ENCODE data around the gene CLDN6. TPM values are rescaled to one million over a fixed set of nuclear protein-coding genes. Genes with fewer than 3 reads are reported as not detected.
A peak's percentile ranks its signal among the peaks of the same experiment; 100 is the strongest.

The CLDN6 gene
- total and polyA plus RNA-seq, 8 donors, result 2.3 to 140 (median 113) TPM; not detected in 1

- TF ChIP-seq, protein P1, sequence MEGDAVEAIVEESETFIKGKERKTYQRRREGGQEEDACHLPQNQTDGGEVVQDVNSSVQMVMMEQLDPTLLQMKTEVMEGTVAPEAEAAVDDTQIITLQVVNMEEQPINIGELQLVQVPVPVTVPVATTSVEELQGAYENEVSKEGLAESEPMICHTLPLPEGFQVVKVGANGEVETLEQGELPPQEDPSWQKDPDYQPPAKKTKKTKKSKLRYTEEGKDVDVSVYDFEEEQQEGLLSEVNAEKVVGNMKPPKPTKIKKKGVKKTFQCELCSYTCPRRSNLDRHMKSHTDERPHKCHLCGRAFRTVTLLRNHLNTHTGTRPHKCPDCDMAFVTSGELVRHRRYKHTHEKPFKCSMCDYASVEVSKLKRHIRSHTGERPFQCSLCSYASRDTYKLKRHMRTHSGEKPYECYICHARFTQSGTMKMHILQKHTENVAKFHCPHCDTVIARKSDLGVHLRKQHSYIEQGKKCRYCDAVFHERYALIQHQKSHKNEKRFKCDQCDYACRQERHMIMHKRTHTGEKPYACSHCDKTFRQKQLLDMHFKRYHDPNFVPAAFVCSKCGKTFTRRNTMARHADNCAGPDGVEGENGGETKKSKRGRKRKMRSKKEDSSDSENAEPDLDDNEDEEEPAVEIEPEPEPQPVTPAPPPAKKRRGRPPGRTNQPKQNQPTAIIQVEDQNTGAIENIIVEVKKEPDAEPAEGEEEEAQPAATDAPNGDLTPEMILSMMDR (IDR thresholded peaks at IDR 0.05), result no peak
- Histone ChIP-seq H3K27ac (no peak overlapping the region), H3K4me1 (peaks cover 3 to 46% of the 10 kb centered on the region in 2 donors), H3K27me3 (peaks cover 23 to 24% of the 10 kb centered on the region in 2 donors), H3K9me3 (no peaks in the 10 kb centered on the region), H3K36me3 (peaks cover 0 to 19% of the 10 kb centered on the region in 2 donors), H3K4me3 (no peak overlapping the region)
- ATAC-seq (no peak), DNase-seq (peak in 1 of 4 donors; percentile 78)
- intact Hi-C loops (cut with DNase I), result no loop called here
Observed at GRCh38 chr16:2971134-2971984, 46.6 kb downstream of the CLDN6 start.

DNA sequence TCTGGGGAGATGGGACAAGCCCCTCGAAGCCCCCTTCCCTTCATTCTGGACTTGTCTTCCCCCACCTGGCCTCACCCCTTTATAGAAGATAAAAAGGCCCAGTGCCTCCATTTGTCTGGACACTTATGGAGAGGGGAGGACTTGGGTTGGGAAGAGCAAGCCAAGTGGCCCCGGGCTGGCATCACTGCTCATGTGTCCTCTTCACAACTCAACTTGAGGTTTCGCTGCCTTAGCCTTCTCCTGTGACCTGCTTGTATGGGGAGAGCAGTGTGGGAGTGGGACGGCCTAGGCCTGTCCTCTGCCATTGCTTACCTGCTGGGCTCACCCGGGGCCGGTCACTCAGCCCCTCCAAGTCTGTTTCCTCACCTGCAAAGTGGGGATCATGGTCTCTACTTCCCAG lies 47.4 kb downstream of the CLDN6 start:
- Histone ChIP-seq H3K4me3 (peak overlapping the region; percentile 72 to 80), H3K27me3 (peaks cover 31 to 32% of the 10 kb centered on the region in 2 donors), H3K36me3 (peaks cover 0 to 16% of the 10 kb centered on the region in 2 donors), H3K9me3 (no peaks in the 10 kb centered on the region), H3K27ac (no peak overlapping the region), H3K4me1 (peaks cover 3 to 52% of the 10 kb centered on the region in 2 donors)
- DNase-seq, result no peak
- no peak for ATAC-seq
- intact Hi-C loops (cut with DNase I), result no loop called here
- TF ChIP-seq, protein P1 (IDR thresholded peaks at IDR 0.05), result no peak

- TF ChIP-seq, protein P1 (IDR thresholded peaks at IDR 0.05), result peak; percentile 39 to 49
- DNase-seq, result peak in 3 of 4 donors; percentile 52 to 93 (median 81)
- ATAC-seq, result peak; percentile 70
- Histone ChIP-seq H3K36me3 (peaks cover 0 to 9% of the 10 kb centered on the region in 2 donors), H3K9me3 (no peaks in the 10 kb centered on the region), H3K27me3 (peaks cover 38 to 39% of the 10 kb centered on the region in 2 donors), H3K4me1 (peaks cover 4 to 59% of the 10 kb centered on the region in 2 donors), H3K27ac (peak overlapping the region; percentile 13 to 63), H3K4me3 (peak overlapping the region; percentile 72 to 80)
- intact Hi-C loops (cut with DNase I), result no loop called here
Observed at GRCh38 chr16:2969545-2970521, 48.1 kb downstream of the CLDN6 start.

DNA sequence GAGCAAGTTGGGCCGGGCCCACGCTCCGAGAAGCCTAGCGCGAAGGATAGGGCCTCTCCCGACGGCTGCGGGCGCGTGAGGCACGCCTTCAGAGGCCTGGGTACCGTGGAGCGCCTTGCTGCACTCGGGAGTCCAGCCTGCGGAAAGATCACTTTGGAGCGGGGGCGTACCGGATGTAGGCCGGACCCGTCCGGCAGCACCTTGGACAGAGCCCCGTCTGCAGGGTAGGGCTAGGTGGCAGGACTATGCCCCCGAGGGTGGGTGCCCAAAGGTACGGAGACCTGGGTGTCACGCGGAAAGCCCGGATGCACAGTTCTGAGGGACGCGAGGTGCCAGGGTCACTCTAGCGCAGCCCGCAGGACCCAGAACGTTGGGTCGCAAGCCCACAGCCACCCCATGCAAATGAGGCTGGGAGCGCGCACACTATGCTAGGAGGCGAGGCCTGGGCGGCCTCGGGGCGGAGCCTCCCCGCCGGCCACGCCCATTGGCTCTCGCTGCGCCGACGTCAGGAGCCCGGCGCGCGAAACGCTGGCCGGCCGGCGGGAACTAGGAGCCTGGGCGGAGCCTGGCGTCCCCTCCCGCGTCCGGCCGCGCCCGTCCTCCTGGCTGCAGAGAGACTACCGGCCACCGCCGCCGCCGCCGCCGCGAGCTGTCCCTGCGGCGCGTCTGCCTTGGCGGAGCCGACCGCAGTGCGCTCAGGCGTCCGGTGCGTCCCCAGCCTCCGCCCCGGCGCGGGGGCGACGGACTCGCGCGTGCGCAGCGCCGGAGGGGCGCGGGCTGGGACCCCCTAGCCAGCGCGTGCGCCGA lies 49.0 kb downstream of the CLDN6 start, which contains the start of gene PAQR4:
Gene PAQR4 (plus strand): TSS at position 611 of the 807 bp plus-strand sequence. CDS start 327 bp downstream, outside the sequence.
- intact Hi-C loops (cut with DNase I), result no loop called here
- ATAC-seq, result peak; percentile 92
- H3K27ac ChIP-seq, result peak within 1 kb of the TSS; percentile 13 to 63

More for the DNA sequence above, 49.0 kb downstream of the CLDN6 start, which contains the start of gene PAQR4:
- peak; percentile 86 to 98 (median 90) for DNase-seq
- H3K4me1 ChIP-seq, result peaks cover 13 to 68% of the 10 kb centered on the region in 2 donors
- H3K9me3 ChIP-seq, result no peaks in the 10 kb centered on the region
- peak within 1 kb of the TSS; percentile 72 to 80 for H3K4me3 ChIP-seq
- H3K27me3 ChIP-seq, result peaks cover 47 to 48% of the 10 kb centered on the region in 2 donors
- peaks cover 0 to 7% of the 10 kb centered on the region in 2 donors for H3K36me3 ChIP-seq
- TF ChIP-seq, protein P1 (IDR thresholded peaks at IDR 0.05), result no peak
